ENCODE data around the gene TNFRSF1A.

Gene TNFRSF1A

DNA sequence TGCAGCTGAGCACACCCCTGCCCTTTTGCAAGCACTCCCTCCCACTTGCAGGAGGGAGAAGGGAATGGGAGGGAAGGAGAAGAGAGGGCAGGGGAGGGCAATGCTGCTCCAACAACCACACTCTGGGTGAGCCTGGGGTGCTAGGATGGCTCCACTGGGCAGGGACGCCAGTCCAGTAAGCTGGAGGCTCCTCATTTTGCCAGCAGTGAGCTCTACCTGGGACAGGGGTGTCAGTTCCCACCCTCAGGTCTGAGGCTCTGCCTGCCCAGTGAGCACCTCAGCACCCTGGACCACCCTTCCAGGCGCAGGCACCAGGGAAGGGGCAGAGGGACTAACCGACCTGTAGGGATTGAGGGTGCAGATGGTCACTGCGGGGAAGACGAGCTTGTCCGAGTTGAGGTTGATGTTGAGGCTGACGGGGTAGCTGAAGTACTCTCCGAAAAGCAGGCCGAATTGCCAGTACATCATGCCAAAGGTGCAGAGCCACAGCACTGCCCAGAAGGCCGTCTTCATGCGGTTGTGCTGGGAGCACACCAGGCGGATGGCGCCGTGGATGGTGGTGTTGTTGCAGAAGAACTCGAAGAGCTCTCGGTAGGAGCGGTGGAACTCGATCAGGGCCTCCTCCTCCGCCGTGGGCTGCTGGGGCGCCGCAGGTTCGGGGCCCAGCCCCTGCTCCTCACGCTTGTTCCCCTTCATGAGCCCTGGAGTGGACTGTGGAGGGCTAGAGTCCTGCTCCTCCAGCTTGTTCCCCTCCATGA is 32.3 kb upstream of the TNFRSF1A start:
- no peak for DNase-seq

DNA sequence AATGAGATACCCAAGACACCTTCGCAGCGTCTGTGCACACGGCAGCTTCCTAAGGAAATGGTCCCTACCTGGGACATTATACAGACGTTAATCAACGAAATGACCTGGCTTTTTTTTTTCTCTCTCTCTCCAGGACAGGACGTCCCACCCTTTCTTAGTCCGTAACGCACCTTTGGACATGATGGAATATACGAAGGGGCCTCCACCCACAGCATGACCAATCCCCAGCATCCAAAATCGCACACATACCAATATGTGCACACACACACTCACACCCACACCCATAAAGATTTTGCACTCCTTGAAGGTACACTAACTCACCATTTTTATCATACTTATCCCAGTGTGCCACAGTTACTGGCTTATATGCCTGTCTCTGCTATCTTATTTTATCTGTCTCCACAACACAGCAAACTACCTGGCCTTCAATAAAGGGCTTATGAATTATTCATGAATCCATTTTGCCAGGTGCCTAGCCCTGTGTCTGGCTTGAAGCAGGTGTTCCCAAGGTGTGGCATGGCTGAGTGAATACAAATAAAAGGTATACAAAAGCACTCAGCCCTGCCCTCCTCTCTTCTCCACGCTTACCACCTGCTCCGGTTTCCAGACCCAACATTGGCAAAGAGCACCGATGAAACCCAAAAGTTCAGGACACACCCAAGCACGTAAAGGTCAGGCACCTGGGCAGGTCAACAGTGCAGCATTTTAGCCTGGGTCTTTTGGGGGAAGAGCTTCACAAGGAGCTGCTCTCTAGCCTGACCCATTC is 31.3 kb upstream of the TNFRSF1A start:
- DNase-seq = no peak

DNA sequence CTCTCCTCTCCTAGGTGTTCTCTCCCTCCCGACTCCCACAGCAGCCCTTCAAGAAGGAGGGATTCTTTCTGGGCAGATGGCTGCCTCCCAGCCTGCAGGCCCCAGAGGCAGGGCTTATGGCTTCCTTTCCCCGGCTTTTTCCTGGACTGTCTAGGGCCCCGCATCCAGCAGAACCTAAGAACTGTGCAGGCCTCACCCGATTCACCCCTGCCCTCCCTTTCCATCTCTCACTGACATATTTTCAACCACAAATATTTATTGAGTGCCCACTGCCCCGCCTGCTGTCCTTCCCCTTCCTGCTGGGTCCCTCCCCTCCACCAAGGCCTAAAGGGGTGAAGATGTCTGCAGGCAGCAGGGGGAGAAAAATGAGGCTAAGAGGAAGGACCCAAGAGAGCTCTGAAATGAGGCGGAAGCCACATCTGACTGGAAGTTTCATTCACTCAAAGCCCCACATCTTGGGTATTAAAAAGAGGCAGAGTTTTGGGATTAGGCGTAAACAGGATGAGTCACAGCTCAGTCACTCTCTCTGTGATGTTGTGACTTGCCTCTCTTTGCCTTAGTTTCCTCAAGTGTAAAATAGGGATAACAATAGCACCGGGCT is 30.6 kb upstream of the TNFRSF1A start:
- no peak for DNase-seq

DNA sequence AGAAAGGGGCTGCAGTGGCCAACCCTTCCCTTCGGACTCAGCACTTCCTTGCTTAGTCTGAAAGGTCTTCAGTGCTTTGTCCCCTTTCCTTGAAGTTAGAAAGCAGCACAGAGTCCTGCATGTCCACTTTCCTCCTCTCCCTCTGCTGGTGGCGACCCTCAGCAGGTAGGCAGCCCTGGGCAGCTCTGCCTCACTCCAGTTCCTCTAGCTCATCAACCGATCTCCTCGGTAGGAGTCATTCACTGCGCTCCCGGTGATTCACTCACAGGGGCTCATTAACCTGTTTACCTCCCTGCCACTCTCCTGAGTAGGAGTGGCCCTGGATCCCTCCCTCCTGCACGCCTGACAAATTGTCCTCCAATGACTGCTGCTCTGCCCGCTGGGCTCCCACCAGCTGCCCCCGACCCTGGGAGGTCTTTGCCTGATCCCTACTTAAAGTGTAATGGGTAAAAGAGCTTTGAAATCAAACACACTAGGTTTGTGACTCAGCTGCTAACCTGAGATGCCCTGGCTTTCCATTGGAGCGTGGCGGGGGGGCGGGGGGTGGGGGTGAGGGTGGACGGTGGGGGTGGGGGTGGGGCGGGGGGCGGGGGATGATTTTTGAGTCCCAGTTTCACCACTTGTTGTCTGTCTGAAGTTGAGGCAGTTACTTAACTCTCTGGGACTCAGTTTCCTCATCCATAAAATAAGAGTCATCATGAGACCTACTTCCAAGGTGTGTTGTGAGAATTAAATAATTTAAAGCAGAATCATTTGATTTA is 29.3 kb upstream of the TNFRSF1A start:
- no peak for DNase-seq

DNA sequence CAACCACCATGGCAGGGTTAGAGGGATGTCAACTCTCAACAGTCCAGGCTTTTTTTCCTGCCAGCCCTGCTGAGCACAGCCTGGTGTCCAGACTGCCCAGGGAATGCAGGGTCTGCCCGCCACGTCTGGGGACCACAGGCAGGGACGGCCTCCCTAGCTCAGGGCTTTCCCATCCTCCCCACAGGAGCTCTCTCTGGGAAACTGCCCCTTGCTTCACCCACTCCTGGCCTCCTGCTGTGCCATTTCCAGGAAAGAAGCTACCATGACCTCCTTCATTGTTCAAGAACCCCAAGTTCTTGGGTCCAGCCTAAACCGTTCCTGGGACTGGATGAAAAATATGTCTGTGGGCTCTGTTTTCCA is 28.7 kb upstream of the TNFRSF1A start:
- DNase-seq = no peak

DNA sequence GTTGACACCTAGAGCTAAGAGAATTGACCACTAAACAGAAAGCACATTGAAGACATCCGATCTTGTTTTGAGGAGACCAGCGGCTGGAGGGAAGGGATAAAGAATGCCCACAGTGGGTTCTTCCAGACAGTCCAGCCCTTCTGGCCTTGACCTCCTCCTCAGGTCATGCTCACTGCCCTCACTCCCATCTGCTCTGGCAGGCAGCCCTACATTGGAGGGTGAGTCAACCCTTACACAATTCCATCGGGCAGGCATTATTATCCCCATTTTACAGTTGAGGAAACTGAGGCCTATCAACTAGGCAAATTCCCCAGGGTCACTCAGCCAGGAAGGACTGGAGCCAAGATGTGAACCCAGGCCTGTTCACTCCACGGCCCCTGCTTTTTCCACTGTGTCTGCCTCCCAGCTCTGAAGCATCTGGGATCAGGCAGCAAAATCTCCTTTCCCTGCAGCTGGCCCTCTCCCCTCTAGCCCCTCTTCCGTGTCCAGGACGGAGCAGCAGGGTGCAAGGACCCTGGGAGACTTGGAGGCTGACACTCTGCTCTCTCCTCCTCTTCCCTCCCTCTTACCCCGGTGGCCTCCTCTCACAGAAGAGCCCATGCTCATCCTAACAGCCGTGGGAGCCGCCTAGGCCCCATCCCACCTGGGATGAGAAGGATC is 28.2 kb upstream of the TNFRSF1A start:
- no peak for DNase-seq

DNA sequence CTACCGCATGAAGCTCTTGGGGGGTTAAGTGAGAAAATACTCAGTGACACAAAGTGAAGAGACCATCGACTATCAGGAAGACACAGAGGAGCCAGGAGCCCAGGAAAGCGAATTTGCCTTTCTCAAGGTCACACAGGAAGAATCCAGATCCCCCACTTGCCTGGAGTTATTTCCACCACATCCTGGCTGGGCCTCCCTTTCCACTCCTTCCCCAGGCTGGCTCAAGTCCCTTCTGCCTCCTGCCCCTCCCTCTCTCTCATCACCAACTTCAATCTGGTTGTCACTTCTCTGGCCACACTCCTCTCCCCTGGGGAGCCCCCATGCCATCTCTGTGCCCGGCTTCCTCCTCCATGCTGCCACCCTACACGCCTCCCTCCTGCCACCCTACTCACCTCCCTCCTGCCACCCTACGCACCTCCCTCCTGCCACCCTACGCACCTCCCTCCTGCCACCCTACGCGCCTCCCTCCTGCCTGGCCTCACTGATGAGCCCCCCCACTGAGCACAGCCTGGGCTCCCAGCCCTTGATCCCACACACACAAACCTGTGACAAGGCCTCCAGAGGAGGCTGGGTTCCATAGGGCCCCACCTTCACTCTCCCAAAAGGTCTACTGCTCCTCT is 27.1 kb upstream of the TNFRSF1A start:
- no peak for DNase-seq

DNA sequence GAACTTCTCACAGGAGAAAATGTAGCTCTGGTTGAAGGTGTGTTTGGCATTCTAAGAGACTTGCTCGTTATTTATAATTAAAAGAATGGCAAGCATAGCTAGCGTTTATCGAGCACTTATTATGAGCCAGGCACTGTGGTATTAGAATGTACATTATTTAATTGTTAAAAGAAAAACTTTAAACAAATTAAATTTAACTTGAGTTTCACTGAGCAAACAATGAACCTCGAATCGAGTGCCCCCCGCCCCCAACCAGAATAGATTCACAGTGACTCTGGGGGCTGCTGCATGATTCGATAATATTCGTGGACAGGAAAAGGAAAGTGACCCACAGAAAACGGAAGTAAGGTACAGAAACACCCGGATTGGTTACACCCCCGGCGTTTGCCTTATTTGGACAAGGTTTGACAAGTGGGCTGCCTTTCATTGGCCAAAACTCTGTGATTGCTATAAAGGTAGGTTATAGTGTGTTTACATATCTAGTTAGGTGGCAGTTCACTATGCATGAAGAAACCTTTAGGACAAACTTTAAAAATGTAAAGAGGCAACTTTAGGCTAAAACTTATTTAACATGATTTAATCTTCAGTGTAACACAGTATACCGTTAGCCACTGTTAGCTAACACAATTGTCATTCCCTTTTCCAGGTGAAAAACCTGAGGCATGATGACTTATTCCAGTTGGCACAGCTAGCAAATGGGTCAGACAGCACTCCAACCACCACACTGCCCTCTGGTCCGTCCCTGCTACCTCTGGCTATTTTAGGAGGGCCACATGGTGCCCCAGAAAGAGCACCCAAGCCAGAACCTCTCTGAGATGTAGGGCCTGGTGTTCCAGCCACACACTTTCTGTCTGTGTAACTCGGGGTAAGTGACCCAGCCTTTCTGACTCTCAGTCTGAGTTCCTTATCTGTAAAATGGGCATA is 26.4 kb upstream of the TNFRSF1A start:
- DNase-seq = peak; percentile 19

DNA sequence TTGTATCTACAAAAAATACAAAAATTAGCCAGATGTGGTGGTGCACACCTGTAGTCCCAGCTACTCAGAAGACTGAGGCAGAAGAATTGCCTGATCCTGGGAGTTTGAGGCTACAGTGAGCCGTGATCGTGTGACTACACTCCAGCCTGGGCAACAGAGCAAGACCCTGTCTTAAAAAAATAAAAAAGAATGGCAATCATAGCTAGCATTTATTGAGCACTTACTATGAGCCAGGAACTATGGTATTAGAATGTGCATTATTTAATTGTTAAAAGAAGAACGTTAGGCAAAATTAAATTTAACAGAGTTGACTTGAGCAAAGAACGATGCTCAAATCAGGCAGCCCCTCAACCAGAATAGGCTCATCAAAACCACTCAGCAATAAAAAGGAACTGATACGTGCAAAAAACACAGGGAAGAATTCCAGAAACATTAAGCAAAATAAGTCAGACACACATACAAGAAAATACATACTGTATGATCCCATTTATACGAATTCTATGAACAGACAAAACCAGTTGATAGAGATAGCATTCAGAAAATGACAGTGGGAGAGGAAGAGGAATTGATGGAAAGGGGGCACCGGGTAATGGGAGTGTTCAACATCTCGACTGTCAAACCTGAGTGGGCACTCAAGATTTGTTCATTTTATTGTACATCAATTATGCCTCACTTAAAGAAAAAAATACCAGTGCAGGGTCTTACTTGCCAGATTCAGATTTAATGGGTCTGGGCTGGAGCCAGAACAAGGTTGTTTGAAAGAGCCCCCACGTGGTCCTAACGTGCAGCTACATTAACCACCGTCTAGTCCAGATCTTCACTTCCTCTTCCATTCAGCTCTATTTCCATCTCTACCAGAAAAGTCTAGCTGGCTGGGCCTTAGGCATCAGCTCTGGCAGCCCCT is 25.4 kb upstream of the TNFRSF1A start:
- DNase-seq = peak; percentile 68

DNA sequence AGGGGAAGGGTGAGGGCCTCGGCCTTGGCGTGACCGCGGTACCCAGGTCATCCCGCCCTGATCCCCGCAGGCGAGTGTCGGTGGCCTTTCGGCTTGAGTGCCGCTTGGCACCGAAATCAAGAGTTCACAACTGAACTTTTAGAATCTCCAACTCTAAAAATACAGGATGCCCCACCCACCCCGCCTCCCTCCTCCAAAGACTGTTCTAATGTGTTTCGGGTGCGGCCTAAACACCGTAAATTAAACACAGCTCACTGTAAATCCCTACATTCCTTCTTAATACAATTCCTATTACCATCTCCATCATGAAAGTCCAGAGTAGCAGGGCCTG is 22.1 kb upstream of the TNFRSF1A start:
- DNase-seq = no peak

DNA sequence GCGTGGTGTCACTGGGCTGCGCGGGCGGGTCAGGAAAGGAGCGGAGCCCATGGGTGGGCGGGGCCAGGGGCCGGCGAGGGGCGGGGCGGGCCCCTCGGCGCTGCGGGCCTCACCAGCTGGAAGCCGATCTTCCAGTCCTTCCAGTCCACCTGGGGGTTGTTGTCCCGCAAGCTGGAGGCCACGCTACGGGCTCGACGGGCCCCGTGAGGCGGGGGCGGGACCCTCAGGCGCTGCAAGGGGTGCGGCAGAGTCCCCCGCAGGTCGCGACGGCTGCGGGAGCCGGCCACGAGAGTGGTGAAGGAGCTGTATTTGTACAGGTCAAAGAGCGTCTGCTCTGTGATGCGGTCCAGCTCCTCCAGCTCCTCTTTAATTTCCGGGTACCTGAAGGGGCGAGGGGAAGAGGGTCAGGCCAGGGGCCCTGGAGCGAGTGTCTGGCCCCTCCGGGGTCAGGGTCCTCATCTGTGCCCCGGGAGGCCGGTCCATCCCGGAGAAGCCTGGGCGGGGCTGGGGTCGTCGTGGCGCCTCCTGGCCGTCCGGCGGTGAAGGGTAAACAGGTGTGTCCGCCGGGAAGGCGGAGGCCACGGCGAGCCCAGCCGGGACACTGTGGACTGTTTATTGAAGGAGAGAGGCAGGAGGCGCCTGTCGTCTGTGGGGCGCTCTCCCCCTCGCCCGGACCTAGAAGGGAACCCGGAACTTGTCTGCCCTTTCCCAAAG is 21.6 kb upstream of the TNFRSF1A start:
- peak; percentile 74 for DNase-seq

DNA sequence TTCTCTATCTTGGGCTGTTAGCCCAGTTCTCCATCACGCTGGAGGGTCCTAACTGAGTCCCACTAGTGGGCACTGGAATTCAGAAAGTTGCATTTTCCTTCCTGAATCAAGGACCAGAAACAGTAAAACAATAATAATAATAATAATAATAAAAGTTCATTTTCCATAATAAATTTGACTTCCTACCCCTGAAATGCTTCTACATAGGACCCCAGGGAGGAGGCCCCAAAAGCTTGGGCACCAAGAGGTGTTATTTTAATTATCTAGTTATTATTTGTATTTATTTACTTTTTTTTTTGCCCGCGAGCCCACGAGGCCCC is 21.1 kb upstream of the TNFRSF1A start:
- DNase-seq = no peak

DNA sequence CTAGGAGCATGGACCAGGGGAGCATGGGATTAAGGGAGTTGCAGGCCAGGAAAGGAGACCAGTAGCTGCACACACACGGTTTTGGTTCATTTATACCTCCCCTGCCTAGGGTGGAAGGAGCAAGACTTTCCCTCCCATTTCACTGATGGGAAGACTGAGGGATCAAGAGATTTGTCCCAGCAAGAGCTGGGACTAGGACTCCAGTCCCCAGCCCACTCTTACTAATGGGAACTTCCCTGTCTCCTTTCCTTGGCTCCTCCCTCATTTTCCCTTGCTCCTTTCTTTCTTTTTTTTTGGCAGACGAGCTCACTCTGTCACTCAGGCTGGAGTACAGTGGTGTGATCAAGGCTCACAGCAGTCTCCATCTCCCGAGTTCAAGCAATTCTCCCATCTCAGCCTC is 20.5 kb upstream of the TNFRSF1A start:
- no peak for DNase-seq

DNA sequence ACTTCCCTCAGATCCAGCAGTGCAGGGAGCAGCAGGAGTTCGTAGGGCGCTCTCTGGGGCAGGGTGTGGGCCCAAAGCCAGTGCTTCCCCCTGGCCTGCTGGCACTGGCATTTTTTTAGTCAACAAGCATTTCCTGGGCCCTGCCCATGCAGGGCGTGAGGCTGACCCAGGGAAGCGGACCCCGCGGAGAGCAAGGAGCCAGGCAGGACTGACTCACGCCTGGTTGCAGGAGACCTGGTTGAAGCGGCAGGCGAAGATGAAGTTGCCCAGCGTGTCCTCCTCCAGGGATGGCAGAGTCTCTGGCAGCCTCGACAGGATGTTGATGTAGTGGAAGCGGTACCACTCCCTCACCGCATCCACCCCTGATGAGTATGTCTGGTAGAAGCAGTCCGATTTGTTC is 20.0 kb upstream of the TNFRSF1A start:
- DNase-seq = peak; percentile 20

DNA sequence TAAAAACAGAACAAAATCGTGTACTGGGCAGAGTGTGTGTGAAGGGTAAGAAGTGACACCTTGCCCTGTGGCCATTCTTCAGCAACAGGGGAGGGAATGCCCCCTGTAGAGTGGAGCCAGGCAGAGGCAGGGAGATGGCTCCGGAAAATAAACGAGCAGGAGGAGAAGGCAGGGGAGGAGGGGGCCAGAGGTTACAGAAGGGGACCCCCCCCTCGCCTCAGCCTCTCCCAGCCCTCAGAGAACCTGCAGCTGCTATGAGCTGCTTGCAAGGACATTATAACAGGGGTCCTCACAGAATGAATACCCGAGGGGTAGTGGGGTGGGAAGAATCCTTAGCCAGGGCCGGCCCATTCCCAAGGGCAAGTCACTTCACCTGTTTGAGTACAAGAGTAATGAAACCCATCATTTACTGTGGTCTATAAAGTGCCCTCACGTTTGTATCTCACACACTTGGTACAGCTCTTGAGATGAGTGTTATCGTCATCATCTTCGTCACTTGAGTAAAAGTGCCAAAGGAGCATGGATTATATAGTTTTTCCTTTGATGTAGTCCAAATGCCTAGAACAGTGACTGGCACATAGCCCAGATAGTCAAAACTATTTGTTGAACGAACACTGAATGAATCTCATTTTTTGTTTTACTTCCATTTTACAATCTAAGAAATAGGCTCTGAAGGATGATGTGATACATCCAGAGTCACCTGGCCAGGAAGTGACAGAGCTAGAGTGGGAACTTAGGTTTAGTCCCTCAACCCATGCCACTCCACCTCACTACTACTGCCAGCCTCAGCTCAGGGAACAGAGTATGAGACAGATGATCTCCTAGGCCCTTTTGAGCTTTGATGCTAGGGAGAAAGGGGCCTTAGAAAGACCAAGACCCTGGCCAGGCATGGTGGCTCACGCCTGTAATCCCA is 19.0 kb upstream of the TNFRSF1A start:
- DNase-seq = no peak

DNA sequence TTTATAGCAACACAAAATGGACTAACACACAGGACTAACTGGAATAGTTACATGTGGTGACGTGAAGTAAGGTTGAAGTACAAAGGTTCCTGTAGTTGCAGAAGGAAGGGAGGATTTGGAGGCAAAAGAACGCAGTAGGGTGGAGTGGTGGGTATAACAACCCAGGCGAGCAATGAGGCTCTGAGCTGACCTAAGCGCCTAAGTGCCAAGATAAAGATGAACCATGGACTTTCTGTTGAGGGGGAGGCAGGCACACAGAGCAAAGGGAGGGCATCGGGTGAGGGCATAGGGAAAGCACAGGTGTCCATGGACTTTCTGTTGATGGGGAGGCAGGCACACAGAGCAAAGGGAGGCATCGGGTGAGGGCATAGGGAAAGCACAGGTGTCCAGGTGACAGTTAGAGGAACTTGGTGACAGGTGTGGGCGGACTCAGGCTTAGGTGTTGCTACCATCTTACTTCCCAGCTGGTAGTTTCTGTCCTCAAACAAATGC is 18.2 kb upstream of the TNFRSF1A start:
- DNase-seq = no peak

DNA sequence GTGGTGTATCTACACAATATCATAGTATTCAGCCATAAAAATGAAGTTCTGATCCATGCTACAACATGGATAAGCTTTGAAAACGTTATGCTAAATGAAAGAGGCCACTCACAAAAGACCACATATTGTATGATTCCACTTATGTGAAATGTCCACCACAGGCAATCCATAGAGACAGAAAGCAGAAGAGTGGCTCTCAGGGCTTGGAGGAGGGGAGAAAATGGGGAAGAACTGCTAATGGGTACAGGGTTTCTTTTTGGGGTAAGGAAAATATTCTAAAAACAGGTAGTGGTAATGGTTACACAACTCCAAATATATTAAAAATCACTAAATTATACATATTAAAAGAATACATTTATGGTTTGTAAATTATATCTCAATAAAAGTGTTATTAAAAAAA is 17.0 kb upstream of the TNFRSF1A start:
- no peak for DNase-seq

DNA sequence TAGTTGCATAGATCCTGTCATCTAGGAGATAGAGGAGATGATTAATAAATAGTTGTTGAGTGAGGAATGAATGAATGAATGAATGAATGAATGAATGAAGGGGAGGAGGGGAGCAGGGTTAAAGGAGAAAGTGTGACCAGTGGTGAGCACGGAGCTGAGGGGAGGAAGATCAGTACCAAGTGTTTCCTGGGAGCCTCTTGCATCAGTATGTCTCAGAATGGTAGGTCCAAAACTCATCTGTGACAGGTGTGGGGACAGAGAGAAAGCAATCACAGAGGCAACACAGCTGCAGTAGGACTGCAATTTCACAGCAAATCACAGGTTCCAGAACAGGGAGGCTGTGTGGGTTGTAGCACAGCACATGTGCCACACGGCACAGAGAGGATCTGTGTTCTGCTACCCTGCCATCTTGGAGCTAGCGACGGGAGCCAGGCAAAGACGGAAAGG is 14.5 kb upstream of the TNFRSF1A start:
- DNase-seq = no peak
